Left colon (tissue), 2 donors: ENCODE results near the gene SIGLEC6. TPM values are rescaled to one million over a fixed set of nuclear protein-coding genes. Genes with fewer than 3 reads are reported as not detected.

Source experiments
- total RNA-seq, 2 donors: library from RNA; stranded (reverse); fragmentation: NEBNext Ultra II Directional; extraction: Animal tissue kit (Norgen Biotek cat#: 25700); gene quantifications; one replicate each; pipeline ENCODE4 v1.2.1, GENCODE V29; 2021
- donor health status: DM: no; HTN: no; CAD: no.
- donor health status: DM: yes; HTN: yes; CAD: no.

The SIGLEC6 gene
- total RNA-seq, 2 donors from 2014 or later: 0.85 to 2.7 TPM

Other genes starting within 250 kb of the SIGLEC6 start
- under 1 TPM in 1 of 2 donors, not detected in 1; 0.08 TPM for gene IGLON5, start 220.0 kb downstream of the SIGLEC6 start, total RNA-seq
- 1 to 10 TPM; 1.7 to 2.1 TPM for gene VSIG10L, start 189.5 kb downstream of the SIGLEC6 start, total RNA-seq
- 100 to 1,000 TPM; 147 to 198 TPM for gene ETFB, start 165.3 kb downstream of the SIGLEC6 start, total RNA-seq
- gene CLDND2, start 162.7 kb downstream of the SIGLEC6 start, total RNA-seq: 1 to 10 TPM; 1.7 to 1.8 TPM
- 1 to 10 TPM; 1.5 to 5.0 TPM for gene NKG7, start 159.0 kb downstream of the SIGLEC6 start, total RNA-seq
- gene LIM2, start 143.7 kb downstream of the SIGLEC6 start, total RNA-seq: not detected
- not detected for gene C19orf84, start 141.1 kb downstream of the SIGLEC6 start, total RNA-seq
- 1 to 10 TPM; 1.3 to 4.5 TPM for gene SIGLEC10, start 114.0 kb downstream of the SIGLEC6 start, total RNA-seq
- gene SIGLEC8, start 73.2 kb downstream of the SIGLEC6 start, total RNA-seq: 1 to 10 TPM in 1 of 2 donors, under 1 TPM in 1; 0.49 to 1.9 TPM
- not detected for gene CEACAM18, start 53.1 kb downstream of the SIGLEC6 start, total RNA-seq
- under 1 TPM; 0.28 to 0.46 TPM for gene SIGLEC12, start 29.9 kb downstream of the SIGLEC6 start, total RNA-seq
- gene ZNF175, start 39.6 kb upstream of the SIGLEC6 start, total RNA-seq: 1 to 10 TPM; 7.7 to 8.0 TPM
- not detected for gene SIGLEC5, start 98.7 kb upstream of the SIGLEC6 start, total RNA-seq
- 1 to 10 TPM in 1 of 2 donors, under 1 TPM in 1; 0.55 to 2.3 TPM for gene SIGLEC14, start 115.2 kb upstream of the SIGLEC6 start, total RNA-seq
- 1 to 10 TPM; 4.1 to 5.2 TPM for gene SPACA6, start 161.7 kb upstream of the SIGLEC6 start, total RNA-seq
- gene HAS1, start 192.3 kb upstream of the SIGLEC6 start, total RNA-seq: under 1 TPM; 0.21 to 0.28 TPM
- 1 to 10 TPM in 1 of 2 donors, under 1 TPM in 1; 0.67 to 1.3 TPM for gene FPR1, start 220.2 kb upstream of the SIGLEC6 start, total RNA-seq
- gene FPR2, start 229.5 kb upstream of the SIGLEC6 start, total RNA-seq: under 1 TPM in 1 of 2 donors, not detected in 1; 0.21 TPM